Sigmoid colon (tissue), 4 donors: ENCODE data around the gene CFAP410.

ENCODE experiments used
- CTCF ChIP-seq, 4 experiments: fragments of 450-650 bp in 3 of 4; fragments of 200-600 bp in 1 of 4; IDR thresholded peaks; one replicate each; pipeline ENCODE4 v1.5.1; 2016 to 2019; ENCODE audit warnings: antibody characterized with exemption in 4 of 4, mild to moderate bottlenecking in 3 of 4, moderate library complexity in 2 of 4
- EP300 ChIP-seq, 4 donors: sonication (generic); formaldehyde crosslinking; IDR thresholded peaks; one replicate each; pipeline ENCODE4 v1.6.1; 2017; ENCODE audit warnings: antibody characterized with exemption in 4 of 4
- POLR2A ChIP-seq, 2 donors: fragments of 450-650 bp; IDR thresholded peaks; one replicate each; pipeline ENCODE4 v1.6.1; 2016; ENCODE audit warnings: antibody characterized with exemption in 2 of 2, mild to moderate bottlenecking in 2 of 2, moderate library complexity in 2 of 2

DNA sequence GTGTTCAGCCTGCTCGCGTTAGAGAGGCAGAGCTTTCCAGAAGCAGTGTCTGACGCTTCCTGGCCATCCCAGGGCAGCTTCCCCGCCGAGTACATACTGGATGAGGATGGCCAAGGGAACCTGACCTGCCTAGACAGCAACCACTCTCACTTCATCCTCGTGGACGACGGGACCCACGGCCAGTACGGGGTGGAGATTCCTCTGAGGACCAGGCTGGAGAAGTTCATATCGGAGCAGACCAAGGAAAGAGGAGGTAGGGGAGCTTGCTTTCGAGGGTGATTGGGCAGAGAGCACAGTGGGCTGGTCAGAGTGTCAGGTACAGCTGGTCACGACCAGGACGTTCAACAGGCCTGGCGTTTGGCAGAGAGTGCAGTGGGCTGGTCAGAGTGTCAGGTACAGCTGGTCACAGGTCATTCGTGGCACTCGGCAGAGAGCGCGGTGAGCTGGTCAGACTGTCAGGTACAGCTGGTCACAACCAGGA is 36.6 kb upstream of the CFAP410 start:
- TF ChIP-seq CTCF (IDR thresholded peaks at IDR 0.05) = no peak
- TF ChIP-seq EP300 (IDR thresholded peaks at IDR 0.05) = no peak
- no peak for TF ChIP-seq POLR2A (IDR thresholded peaks at IDR 0.05)
